ENCODE measurements around the gene TMED4.
A peak's percentile ranks its signal among the peaks of the same experiment; 100 is the strongest.

TMED4 gene

GRCh38 chr7:44534087-44534486, 47.9 kb downstream of the TMED4 start:
- no peak for TF ChIP-seq CTCF (IDR thresholded peaks at IDR 0.05; ENCODE audit: low read length, missing control alignments)
- no peak overlapping the region for H3K4me3 ChIP-seq (replicated peaks; ENCODE audit: low read depth, low read length)
- DNase-seq (ENCODE audit: low read depth): no peak

GRCh38 chr7:44533301-44534055, 48.6 kb downstream of the TMED4 start:
- no peak for TF ChIP-seq CTCF (IDR thresholded peaks at IDR 0.05; ENCODE audit: low read length, missing control alignments)
- H3K4me3 ChIP-seq (replicated peaks; ENCODE audit: low read depth, low read length): no peak overlapping the region
- peak; percentile 7 for DNase-seq (ENCODE audit: low read depth)

GRCh38 chr7:44531421-44532380, 50.3 kb downstream of the TMED4 start:
- no peak overlapping the region for H3K4me3 ChIP-seq (replicated peaks; ENCODE audit: low read depth, low read length)
- TF ChIP-seq CTCF (IDR thresholded peaks at IDR 0.05; ENCODE audit: low read length, missing control alignments): no peak
- no peak for DNase-seq (ENCODE audit: low read depth)

- no peak overlapping the region for H3K4me3 ChIP-seq (replicated peaks; ENCODE audit: low read depth, low read length)
- no peak for DNase-seq (ENCODE audit: low read depth)
- no peak for TF ChIP-seq CTCF (IDR thresholded peaks at IDR 0.05; ENCODE audit: low read length, missing control alignments)
These were observed 51.0 kb downstream of the TMED4 start for GRCh38 chr7:44530990-44531389.
